Stimulated activated CD4-positive, alpha-beta T cell treated with anti-CD3 and anti-CD28 coated beads, Interleukin-4, amount 100 ng/mL, for 1 hour (primary cell): ENCODE measurements around the gene CT83.

Experiments
- DNase-seq: peaks from one replicate; pipeline ENCODE4 v3.0.0-alpha.2; 2020

The CT83 gene, protein sequence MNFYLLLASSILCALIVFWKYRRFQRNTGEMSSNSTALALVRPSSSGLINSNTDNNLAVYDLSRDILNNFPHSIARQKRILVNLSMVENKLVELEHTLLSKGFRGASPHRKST

DNA sequence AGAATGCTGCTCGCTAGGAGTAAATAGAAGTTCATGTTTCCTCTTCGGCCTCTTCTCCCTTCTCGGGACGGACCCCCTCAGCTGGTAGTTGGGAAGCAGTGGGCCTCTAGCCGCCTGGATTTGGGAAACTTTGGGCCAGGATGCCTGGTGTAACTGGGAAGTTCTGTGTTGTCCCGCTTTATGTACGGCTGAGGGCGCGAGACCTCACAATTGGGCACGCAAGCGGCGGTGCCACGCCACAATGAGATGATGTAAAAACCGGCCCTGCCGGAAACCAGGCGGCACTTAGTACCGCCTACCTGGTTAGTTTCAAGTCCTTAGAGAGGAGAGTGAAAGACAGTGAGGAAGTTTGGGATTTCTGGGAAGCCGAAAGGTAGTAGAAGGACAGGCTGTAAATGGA is at the start of gene CT83:
Gene CT83 (minus strand): TSS at position 155 of the 400 bp plus-strand sequence. CDS start 120 bp downstream, at position 35.
- no peak for DNase-seq

DNA sequence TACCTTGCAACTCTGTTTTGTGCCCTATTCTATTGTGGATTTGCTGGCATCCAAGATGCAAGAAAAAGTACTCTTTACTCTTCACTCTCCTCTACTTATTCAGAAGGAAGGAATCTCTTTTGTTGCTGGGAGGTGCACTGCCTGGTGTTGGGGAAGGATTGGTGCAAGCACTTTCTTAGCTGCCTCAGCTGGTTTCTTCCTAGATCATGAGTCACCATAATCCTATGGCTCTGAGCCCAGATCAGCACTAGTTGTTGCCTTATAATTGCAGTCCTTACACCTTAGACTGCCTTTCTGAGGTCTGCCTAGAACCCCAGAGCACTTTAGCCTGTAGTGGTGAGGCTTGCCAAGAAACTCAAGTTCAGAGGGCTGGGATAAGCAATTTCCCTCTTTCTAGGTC is 37.0 kb upstream of the CT83 start:
- no peak for DNase-seq

DNA sequence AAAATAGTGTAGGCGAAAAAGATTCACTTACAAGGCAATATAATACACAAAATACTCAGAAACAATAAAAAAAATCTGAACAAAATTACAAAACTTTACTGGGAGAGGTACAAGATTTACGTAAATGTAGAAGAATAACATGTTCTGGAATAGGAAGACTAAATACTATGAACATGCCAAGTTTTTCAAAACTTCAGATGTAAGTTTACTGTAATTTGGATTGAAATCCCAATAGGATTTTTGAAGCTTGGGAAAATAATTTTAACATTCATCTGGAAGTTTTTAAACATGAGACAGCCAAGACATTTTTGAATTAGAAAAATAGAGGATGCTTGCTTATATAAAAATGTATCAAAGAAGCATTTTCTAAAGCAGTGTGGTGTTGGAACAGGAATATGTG is 30.5 kb upstream of the CT83 start:
- DNase-seq = no peak

DNA sequence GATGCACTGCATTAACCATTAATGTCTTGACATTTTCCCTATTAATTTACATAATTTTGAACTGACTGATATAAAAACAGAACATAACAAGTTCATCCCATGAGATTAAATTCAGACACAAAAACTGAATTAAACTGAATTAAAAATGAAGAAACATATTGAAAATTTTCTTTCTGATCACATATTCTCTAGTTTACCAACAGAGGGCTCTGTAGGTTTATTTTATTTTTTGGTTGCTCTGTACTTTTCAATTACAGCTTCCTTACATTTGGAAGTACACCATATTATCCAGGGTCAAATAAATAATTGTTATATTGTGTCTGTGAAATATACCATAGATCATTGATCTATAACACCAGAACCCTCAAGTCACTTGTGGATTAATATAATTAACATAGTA is 27.3 kb upstream of the CT83 start:
- no peak for DNase-seq

GRCh38 chrX:116480059-116480458 is 17.3 kb upstream of the CT83 start:
- no peak for DNase-seq

GRCh38 chrX:116449156-116449555 is 13.6 kb downstream of the CT83 start:
- no peak for DNase-seq

GRCh38 chrX:116436358-116436816 is 26.4 kb downstream of the CT83 start, which contains the start of gene SLC6A14:
Gene SLC6A14, plus strand, starts transcription at chrX:116436606. Its CDS starts 104 bp downstream, at chrX:116436710.
- no peak for DNase-seq

- no peak for DNase-seq
Measured at GRCh38 chrX:116435597-116435996, 27.2 kb downstream of the CT83 start.

DNA sequence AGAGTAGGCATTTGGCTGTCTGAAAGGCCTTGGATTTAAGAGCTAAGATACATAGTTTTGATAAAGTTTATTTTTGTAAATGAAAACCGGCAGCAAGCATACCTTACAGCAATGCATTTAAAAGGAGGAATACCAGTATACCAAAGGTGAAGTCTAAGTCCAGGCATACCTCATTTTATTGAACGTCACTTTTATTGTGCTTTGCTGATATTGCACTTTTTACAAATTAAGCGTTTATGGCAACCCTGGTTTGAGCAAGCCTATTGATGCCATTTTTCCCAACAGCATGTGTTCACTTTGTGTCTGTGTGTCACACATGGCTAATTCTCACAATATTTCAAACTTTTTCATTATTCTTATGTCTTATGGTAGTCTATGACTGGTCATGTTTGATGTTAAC is 34.8 kb downstream of the CT83 start:
- DNase-seq = no peak

DNA sequence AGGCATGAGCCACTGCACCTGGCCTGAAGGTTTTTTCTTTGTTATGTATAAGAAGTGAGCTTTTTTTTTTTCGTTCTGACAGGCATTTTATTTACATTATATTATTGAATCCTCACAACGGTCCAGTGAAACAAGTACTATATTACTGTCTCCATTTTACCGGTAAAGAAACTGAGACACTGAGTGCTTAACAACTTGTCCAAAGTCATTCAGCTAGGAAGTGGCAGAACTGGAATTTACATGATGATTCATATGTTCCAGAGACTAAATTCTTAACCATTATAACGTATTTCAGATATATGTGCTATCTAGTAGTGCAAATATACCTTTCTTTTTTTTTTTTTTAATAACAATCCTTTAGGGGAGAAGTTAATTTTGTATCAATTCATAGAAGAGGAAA is 44.8 kb downstream of the CT83 start:
- no peak for DNase-seq

DNA sequence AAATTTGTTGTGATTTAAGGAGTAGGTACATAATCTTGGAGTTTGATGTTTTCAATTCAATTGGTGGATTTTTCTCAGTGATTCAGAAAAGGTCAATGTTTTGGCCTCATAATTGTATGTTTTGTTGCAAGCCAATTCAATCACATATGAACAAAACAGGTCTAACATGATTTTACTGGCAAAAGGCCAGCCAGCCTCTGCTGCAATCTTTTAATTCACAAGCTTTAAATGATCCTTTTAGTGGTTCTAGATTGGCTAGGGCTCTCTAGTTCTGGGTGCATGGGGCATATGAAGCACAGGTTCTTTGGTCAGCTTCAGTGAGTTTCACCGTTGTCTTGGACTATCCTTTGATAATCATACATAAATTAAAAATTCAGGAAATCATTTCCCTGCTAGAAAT is 45.6 kb downstream of the CT83 start:
- DNase-seq = no peak

GRCh38 chrX:116413273-116413672 is 49.5 kb downstream of the CT83 start:
- no peak for DNase-seq
